IMR-90 (cell line): ENCODE data around the gene SDC3. TPM values are rescaled to one million over a fixed set of nuclear protein-coding genes. Genes with fewer than 3 reads are reported as not detected.
A peak's percentile ranks its signal among the peaks of the same experiment; 100 is the strongest.

Experiments
- ATAC-seq: fragments of 200-7000 bp; cut with Tn5 transposase; 2 replicates; pipeline ENCODE4 v1.9.1; 2020; ENCODE audit warnings: low read depth, mild to moderate bottlenecking, moderate library complexity
- BruUV-seq: library from RNA; stranded (reverse); fragments of 400-500 nt; replicated peaks from 2 replicates; lab custom pipeline; 2021; lab: Mats Ljungman, UMichigan
- CTCF ChIA-PET: fragments of 300-600 bp; formaldehyde crosslinking; extraction: SDS; loops from one replicate; lab custom pipeline; 2021; ENCODE audit warnings: antibody characterized with exemption; lab: Yijun Ruan, JAX
- POLR2A ChIA-PET: fragments of 300-600 bp; sonication (Branson Sonifier 250); formaldehyde crosslinking; loops from one replicate; lab custom pipeline; 2022; ENCODE audit warnings: antibody characterized with exemption; ENCODE audit not compliant: unreplicated experiment; lab: Charles Lee
- DNase-seq: peaks from one replicate; pipeline ENCODE4 v3.0.0; 2013
- H2AFZ ChIP-seq: replicated peaks from 2 replicates; pipeline ENCODE3; 2013; ENCODE audit warnings: low read length, mild to moderate bottlenecking; ENCODE audit not compliant: poor library complexity
- H2AK5ac ChIP-seq: 2 replicates; pipeline ENCODE4 v1.6.1; 2013; ENCODE audit warnings: low read depth, low read length, inconsistent platforms
- H2AK9ac ChIP-seq: replicated peaks from 2 replicates; pipeline ENCODE3; 2013; ENCODE audit warnings: mild to moderate bottlenecking, low read depth, low read length, moderate library complexity; ENCODE audit not compliant: poor library complexity
- H2BK120ac ChIP-seq: 2 replicates; pipeline ENCODE4 v1.6.1; 2013; ENCODE audit warnings: low read depth, low read length, inconsistent platforms
- H2BK15ac ChIP-seq: 3 replicates; pipeline ENCODE4 v1.6.1; 2013; ENCODE audit warnings: low read depth, low read length, inconsistent platforms
- H2BK20ac ChIP-seq: 2 replicates; pipeline ENCODE4 v1.6.1; 2013; ENCODE audit warnings: low read depth, mild to moderate bottlenecking, inconsistent platforms, low read length, moderate library complexity
- H2BK5ac ChIP-seq: 2 replicates; pipeline ENCODE4 v1.6.1; 2013; ENCODE audit warnings: mild to moderate bottlenecking, low read depth, low read length, inconsistent platforms; ENCODE audit not compliant: poor library complexity, severe bottlenecking
- H3K14ac ChIP-seq: replicated peaks from 2 replicates; pipeline ENCODE4 v1.6.1; 2013; ENCODE audit warnings: low read depth, low read length, inconsistent platforms
- H3K18ac ChIP-seq: 2 replicates; pipeline ENCODE4 v1.6.1; 2013; ENCODE audit warnings: low read depth, low read length, control low read depth
- H3K23ac ChIP-seq: 2 replicates; pipeline ENCODE4 v1.6.1; 2013; ENCODE audit warnings: low read depth, low read length, inconsistent platforms
- H3K27ac ChIP-seq: 2 replicates; pipeline ENCODE4 v1.5.1; 2013; ENCODE audit warnings: mild to moderate bottlenecking, control low read depth, low read length; ENCODE audit not compliant: insufficient read depth
- H3K27me3 ChIP-seq: 2 replicates; pipeline ENCODE4 v1.6.1; 2013; ENCODE audit warnings: low read length; ENCODE audit not compliant: control insufficient read depth, insufficient read depth
- H3K36me3 ChIP-seq: 2 replicates; pipeline ENCODE4 v1.6.1; 2013; ENCODE audit warnings: low read length, mixed read lengths; ENCODE audit not compliant: control insufficient read depth, insufficient read depth
- H3K4ac ChIP-seq: 2 replicates; pipeline ENCODE4 v1.6.1; 2013; ENCODE audit warnings: low read depth, low read length, inconsistent platforms
- H3K4me1 ChIP-seq: 2 replicates; pipeline ENCODE4 v1.6.1; 2013; ENCODE audit warnings: low read length, mixed read lengths; ENCODE audit not compliant: control insufficient read depth, insufficient read depth
- H3K4me2 ChIP-seq: 2 replicates; pipeline ENCODE4 v1.6.1; 2013; ENCODE audit warnings: low read depth, mild to moderate bottlenecking, control low read depth, low read length, moderate library complexity
- H3K4me3 ChIP-seq: 2 replicates; pipeline ENCODE4 v1.5.1; 2013; ENCODE audit warnings: low read depth, mild to moderate bottlenecking, control low read depth, low read length, moderate library complexity; ENCODE audit not compliant: insufficient read depth
- H3K56ac ChIP-seq: 2 replicates; pipeline ENCODE4 v1.6.1; 2013; ENCODE audit warnings: low read length, inconsistent platforms; ENCODE audit not compliant: insufficient read depth; ENCODE audit errors: extremely low read depth
- H3K79me1 ChIP-seq, 2 experiments: 2 replicates each; pipeline ENCODE4 v1.6.1; 2013; ENCODE audit warnings: low read length in 2 of 2, inconsistent platforms in 1 of 2, low read depth in 1 of 2
- H3K9ac ChIP-seq: 2 replicates; pipeline ENCODE4 v1.6.1; 2013; ENCODE audit warnings: low read depth, low read length, control low read depth
- H3K9me1 ChIP-seq: 2 replicates; pipeline ENCODE4 v1.6.1; 2013; ENCODE audit warnings: low read length, inconsistent platforms; ENCODE audit not compliant: insufficient read depth
- H3K9me3 ChIP-seq: 2 replicates; pipeline ENCODE4 v1.6.1; 2013; ENCODE audit warnings: low read length; ENCODE audit not compliant: control insufficient read depth, insufficient read depth
- H4K20me1 ChIP-seq: 2 replicates; pipeline ENCODE4 v1.6.1; 2013; ENCODE audit warnings: low read length, inconsistent platforms; ENCODE audit not compliant: insufficient read depth
- H4K5ac ChIP-seq: 2 replicates; pipeline ENCODE4 v1.6.1; 2013; ENCODE audit warnings: mild to moderate bottlenecking, low read depth, low read length, control low read depth
- H4K8ac ChIP-seq, 2 experiments: 2 replicates each; pipeline ENCODE4 v1.6.1; 2013; ENCODE audit warnings: low read depth in 2 of 2, low read length in 2 of 2, control low read depth in 1 of 2, inconsistent platforms in 1 of 2
- H4K91ac ChIP-seq: 2 replicates; pipeline ENCODE4 v1.6.1; 2013; ENCODE audit warnings: low read depth, low read length, inconsistent platforms; ENCODE audit not compliant: insufficient read depth
- BHLHE40 ChIP-seq: fragments of 150-350 bp; IDR thresholded peaks from 2 replicates; pipeline ENCODE4 v1.6.1; 2016; ENCODE audit warnings: mild to moderate bottlenecking, low read depth, low read length
- CEBPB ChIP-seq: IDR thresholded peaks from 2 replicates; pipeline ENCODE4 v1.6.1; 2012; ENCODE audit warnings: low read depth, low read length, improper control_type of control experiment
- CHD1 ChIP-seq: IDR thresholded peaks from 2 replicates; pipeline ENCODE4 v1.6.1; 2012; ENCODE audit warnings: low read depth, low read length, improper control_type of control experiment
- FOS ChIP-seq: fragments of 150-350 bp; IDR thresholded peaks from 2 replicates; pipeline ENCODE4 v1.6.1; 2016; ENCODE audit warnings: low read depth, low read length
- MAFK ChIP-seq: IDR thresholded peaks from 2 replicates; pipeline ENCODE4 v1.6.1; 2012; ENCODE audit warnings: low read depth, low read length, improper control_type of control experiment
- MAZ ChIP-seq: IDR thresholded peaks from 2 replicates; pipeline ENCODE4 v1.6.1; 2012; ENCODE audit warnings: low read depth, mild to moderate bottlenecking, low read length, improper control_type of control experiment, moderate library complexity, borderline replicate concordance
- NFE2L2 ChIP-seq: fragments of 150-350 bp; IDR thresholded peaks from 2 replicates; pipeline ENCODE4 v1.6.1; 2016; ENCODE audit warnings: low read depth, mild to moderate bottlenecking, low read length
- POLR2A ChIP-seq: IDR thresholded peaks from 2 replicates; pipeline ENCODE4 v1.6.1; 2012; ENCODE audit warnings: mild to moderate bottlenecking, low read depth, low read length
- RAD21 ChIP-seq: IDR thresholded peaks from 2 replicates; pipeline ENCODE4 v1.6.1; 2012; ENCODE audit warnings: low read length, improper control_type of control experiment
- RCOR1 ChIP-seq: IDR thresholded peaks from 2 replicates; pipeline ENCODE4 v1.6.1; 2012; ENCODE audit warnings: mild to moderate bottlenecking, low read length, improper control_type of control experiment; ENCODE audit not compliant: insufficient replicate concordance
- SMC3 ChIP-seq: fragments of 150-350 bp; IDR thresholded peaks from 2 replicates; pipeline ENCODE4 v1.6.1; 2016; ENCODE audit warnings: low read depth, mild to moderate bottlenecking, antibody characterized with exemption, low read length, moderate library complexity
- WGBS, 2 experiments: methylation state at CpG; one replicate each; pipeline versions ENCODE4 v1.1.5 to v1.1.7; 2013; ENCODE audit warnings: missing lambda C conversion rate in 2 of 2; ENCODE audit not compliant: insufficient read length in 1 of 2; ENCODE audit errors: extremely low coverage in 2 of 2; 5-methylcytosine and 5-hydroxymethylcytosine counted together
- dilution Hi-C: fragments of 300-500 bp; cut with HindIII; formaldehyde crosslinking; loops from one replicate; pipeline ENCODE4 v1.14.3; 2018; ENCODE audit warnings: low sequenced_read_pairs; ENCODE audit not compliant: unreplicated experiment
- in situ Hi-C: fragments of 300-500 bp; cut with MboI; formaldehyde crosslinking; loops from 3 replicates; pipeline ENCODE4 v1.14.3; 2019; ENCODE audit warnings: low sequenced_read_pairs, inconsistent platforms, mixed read lengths
- intact Hi-C: fragments of 100-400 bp; cut with micrococcal nuclease; formaldehyde crosslinking; loops from 2 replicates; pipeline ENCODE4 v1.10.0; 2022
- polyA plus RNA-seq, 3 experiments: library from polyadenylated mRNA; depleted of rRNA; stranded (reverse); fragments of >200 nt; gene quantifications; 2 replicates each; pipeline ENCODE4 v1.2.3, GENCODE V29; 2012; ENCODE audit warnings: low replicate concordance in 1 of 3
- total RNA-seq: library from RNA; depleted of rRNA; stranded (reverse); fragments of >200 nt; gene quantifications from 2 replicates; pipeline ENCODE4 v1.2.3, GENCODE V29; 2012
- TF ChIP-seq, protein P1 (sequence below): fragments of 150-350 bp; IDR thresholded peaks from 2 replicates; pipeline ENCODE4 v1.6.1; 2016; ENCODE audit warnings: low read depth, mild to moderate bottlenecking, low read length, moderate library complexity, borderline replicate concordance
- TF ChIP-seq, protein P2 (sequence below): conservative IDR thresholded peaks from 2 replicates; pipeline ENCODE4 v1.5.1; 2012; ENCODE audit warnings: mild to moderate bottlenecking, low read depth, low read length, improper control_type of control experiment
- TF ChIP-seq, protein P3 (sequence below): fragments of 150-350 bp; IDR thresholded peaks from 2 replicates; pipeline ENCODE4 v1.6.1; 2017; ENCODE audit warnings: mild to moderate bottlenecking, antibody characterized with exemption, low read length, low read depth

SDC3 gene
- total and polyA plus RNA-seq, 2 of the 4 experiments (the other 2 are of a cell fraction), result 13.1 to 71.5 TPM

DNA sequence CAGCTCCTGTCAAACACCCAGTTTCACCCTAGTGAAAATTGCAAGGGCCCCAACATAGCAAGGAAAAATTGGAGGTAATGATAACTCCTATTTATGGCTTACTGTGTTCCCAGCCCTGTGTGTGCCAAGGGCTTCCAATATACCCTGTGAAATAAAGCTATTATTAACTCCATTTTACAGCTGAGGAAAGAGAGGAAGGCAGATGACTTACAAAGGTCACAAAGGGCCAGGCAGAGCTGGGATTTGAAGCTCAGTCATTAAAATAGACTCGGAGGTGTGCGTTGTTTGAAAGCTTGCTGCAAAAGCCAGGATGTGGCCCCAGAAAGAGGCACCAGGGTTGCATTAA lies 20.2 kb upstream of the SDC3 start:
- no peak overlapping the region for H3K23ac ChIP-seq
- no peak overlapping the region for H2BK120ac ChIP-seq
- TF ChIP-seq MAFK, result no peak
- TF ChIP-seq POLR2A, result no peak
- TF ChIP-seq RAD21, result no peak
- TF ChIP-seq, protein P1, sequence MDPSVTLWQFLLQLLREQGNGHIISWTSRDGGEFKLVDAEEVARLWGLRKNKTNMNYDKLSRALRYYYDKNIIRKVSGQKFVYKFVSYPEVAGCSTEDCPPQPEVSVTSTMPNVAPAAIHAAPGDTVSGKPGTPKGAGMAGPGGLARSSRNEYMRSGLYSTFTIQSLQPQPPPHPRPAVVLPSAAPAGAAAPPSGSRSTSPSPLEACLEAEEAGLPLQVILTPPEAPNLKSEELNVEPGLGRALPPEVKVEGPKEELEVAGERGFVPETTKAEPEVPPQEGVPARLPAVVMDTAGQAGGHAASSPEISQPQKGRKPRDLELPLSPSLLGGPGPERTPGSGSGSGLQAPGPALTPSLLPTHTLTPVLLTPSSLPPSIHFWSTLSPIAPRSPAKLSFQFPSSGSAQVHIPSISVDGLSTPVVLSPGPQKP, result no peak
- no peak for TF ChIP-seq MAZ
- TF ChIP-seq CEBPB, result no peak
- TF ChIP-seq, protein P2, sequence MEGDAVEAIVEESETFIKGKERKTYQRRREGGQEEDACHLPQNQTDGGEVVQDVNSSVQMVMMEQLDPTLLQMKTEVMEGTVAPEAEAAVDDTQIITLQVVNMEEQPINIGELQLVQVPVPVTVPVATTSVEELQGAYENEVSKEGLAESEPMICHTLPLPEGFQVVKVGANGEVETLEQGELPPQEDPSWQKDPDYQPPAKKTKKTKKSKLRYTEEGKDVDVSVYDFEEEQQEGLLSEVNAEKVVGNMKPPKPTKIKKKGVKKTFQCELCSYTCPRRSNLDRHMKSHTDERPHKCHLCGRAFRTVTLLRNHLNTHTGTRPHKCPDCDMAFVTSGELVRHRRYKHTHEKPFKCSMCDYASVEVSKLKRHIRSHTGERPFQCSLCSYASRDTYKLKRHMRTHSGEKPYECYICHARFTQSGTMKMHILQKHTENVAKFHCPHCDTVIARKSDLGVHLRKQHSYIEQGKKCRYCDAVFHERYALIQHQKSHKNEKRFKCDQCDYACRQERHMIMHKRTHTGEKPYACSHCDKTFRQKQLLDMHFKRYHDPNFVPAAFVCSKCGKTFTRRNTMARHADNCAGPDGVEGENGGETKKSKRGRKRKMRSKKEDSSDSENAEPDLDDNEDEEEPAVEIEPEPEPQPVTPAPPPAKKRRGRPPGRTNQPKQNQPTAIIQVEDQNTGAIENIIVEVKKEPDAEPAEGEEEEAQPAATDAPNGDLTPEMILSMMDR, result no peak
- no peak for TF ChIP-seq NFE2L2
- no peak for TF ChIP-seq CHD1
- TF ChIP-seq FOS, result no peak
- TF ChIP-seq RCOR1, result no peak
- TF ChIP-seq, protein P3, sequence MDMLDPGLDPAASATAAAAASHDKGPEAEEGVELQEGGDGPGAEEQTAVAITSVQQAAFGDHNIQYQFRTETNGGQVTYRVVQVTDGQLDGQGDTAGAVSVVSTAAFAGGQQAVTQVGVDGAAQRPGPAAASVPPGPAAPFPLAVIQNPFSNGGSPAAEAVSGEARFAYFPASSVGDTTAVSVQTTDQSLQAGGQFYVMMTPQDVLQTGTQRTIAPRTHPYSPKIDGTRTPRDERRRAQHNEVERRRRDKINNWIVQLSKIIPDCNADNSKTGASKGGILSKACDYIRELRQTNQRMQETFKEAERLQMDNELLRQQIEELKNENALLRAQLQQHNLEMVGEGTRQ, result no peak
- no peak for TF ChIP-seq BHLHE40
- no peak for TF ChIP-seq SMC3
- H3K9me1 ChIP-seq, result peaks cover 12% of the 10 kb centered on the region
- H2BK15ac ChIP-seq, result no peak overlapping the region
- no peak for DNase-seq
- H3K4me1 ChIP-seq, result peaks cover 2% of the 10 kb centered on the region
- no peak overlapping the region for H2AFZ ChIP-seq
- no peak for ATAC-seq
- no peak overlapping the region for H4K8ac ChIP-seq
- H3K4me2 ChIP-seq, result no peak overlapping the region
- peaks cover 7 to 9% of the 10 kb centered on the region in 2 experiments; a peak in 2 of 4 replicates for H3K79me1 ChIP-seq
- no peaks in the 10 kb centered on the region for H3K9me3 ChIP-seq
- H4K5ac ChIP-seq, result no peak overlapping the region
- H2BK5ac ChIP-seq, result no peak overlapping the region
- H2AK9ac ChIP-seq, result peak overlapping the region; percentile 47
- dilution Hi-C loops, result no loop called here
- intact Hi-C loops, result loop anchor here (5.0 kb wide), 1 partner anchor 146 kb away; no protein-coding TSS in a partner anchor
- BruUV-seq, result no TSS peak
- H3K18ac ChIP-seq, result no peak overlapping the region
- no CpG with 5 or more reads among the region's 2 CpGs for WGBS, 2 experiments
- no peak overlapping the region for H3K4me3 ChIP-seq
- peaks cover 16% of the 10 kb centered on the region for H4K20me1 ChIP-seq
- no peak overlapping the region for H3K14ac ChIP-seq
- H3K27ac ChIP-seq, result no peak overlapping the region
- no peak overlapping the region for H3K9ac ChIP-seq
- no peaks in the 10 kb centered on the region for H3K27me3 ChIP-seq
- H2BK20ac ChIP-seq, result no peak overlapping the region
- H3K36me3 ChIP-seq, result peaks cover 17% of the 10 kb centered on the region
- H3K56ac ChIP-seq, result no peak overlapping the region
- in situ Hi-C loops, result no loop called here
- H4K91ac ChIP-seq, result no peak overlapping the region
- POLR2A ChIA-PET, result no interaction called here
- H3K4ac ChIP-seq, result no peak overlapping the region
- H2AK5ac ChIP-seq, result 0 out of 2 replicates have a peak overlapping the region, but pooled peaks have one; percentile 36
- CTCF ChIA-PET, result interaction anchor here (0.7 to 1.5 kb wide), 3 partner anchors 96 to 146 kb away, joined by 3 to 7 read pairs (median 6); no protein-coding TSS in a partner anchor
